Measurements from ENCODE around the gene MRPL24. TPM values are rescaled to one million over a fixed set of nuclear protein-coding genes. Genes with fewer than 3 reads are reported as not detected.

The MRPL24 gene
- total and polyA plus RNA-seq, 2 of the 13 experiments (the other 11 are each of a cell fraction or from before 2014, with no cell fraction given): 38.1 to 42.9 TPM

- CTCF ChIA-PET (ENCODE audit: low intra/inter-chr PET ratio, low total read pairs): interaction anchor here (0.9 to 5.7 kb wide), 3 partner anchors 38 to 70 kb away, joined by 3 to 119 read pairs (median 3); no protein-coding TSS in a partner anchor
- no peak for FAIRE-seq
Measured at GRCh38 chr1:156727492-156727891, 13.4 kb downstream of the MRPL24 start.

GRCh38 chr1:156726549-156727226 is 14.2 kb downstream of the MRPL24 start:
- BruUV-seq (replicated peaks): no TSS peak
- intact Hi-C loops (cut with micrococcal nuclease; ENCODE audit: unreplicated experiment): loop anchor here (1.0 to 10.0 kb wide), 4 partner anchors 37 to 71 kb away; partner anchors contain the start of gene PRCC
- no peak for TF ChIP-seq SP1 (IDR thresholded peaks at IDR 0.05)
- TF ChIP-seq SP1 (CRISPR knock-in tag; IDR thresholded peaks at IDR 0.05): 0 out of 2 replicates have a peak, but pooled peaks have one; percentile 12
- peak in 1 of 2 experiments; percentile 71; a peak in 1 of 4 replicates for TF ChIP-seq HMGXB4 (CRISPR knock-in tag; IDR thresholded peaks at IDR 0.05; ENCODE audit: borderline replicate concordance in 1 of 2, low read depth in 1 of 2)
- TF ChIP-seq ZNF512 (CRISPR knock-in tag; IDR thresholded peaks at IDR 0.05): no peak
- TF ChIP-seq ZNF777 (CRISPR knock-in tag; IDR thresholded peaks at IDR 0.05): 0 out of 2 replicates have a peak, but pooled peaks have one; percentile 24
- peak; percentile 80 for TF ChIP-seq CTCF (CRISPR knock-in tag; IDR thresholded peaks at IDR 0.05)
- peak; percentile 64 for TF ChIP-seq STAG1 (CRISPR knock-in tag; IDR thresholded peaks at IDR 0.05)

More at GRCh38 chr1:156727492-156727891, 13.4 kb downstream of the MRPL24 start:
- H3K4me3 ChIP-seq (replicated peaks in 1 of 3; ENCODE audit: insufficient read depth in 1 of 3, low read depth in 2 of 3, low read length in 3 of 3): peak overlapping the region; percentile 66 to 100 (median 98)
- in situ Hi-C loops (cut with HindIII; ENCODE audit: extremely low pct_ligation_motif_present, low pct_unique_long_range_greater_than_20kb) (loop anchor here (5.0 kb wide), 2 partner anchors 40 kb away; partner anchors contain the start of gene PRCC), intact Hi-C loops (cut with micrococcal nuclease; ENCODE audit: unreplicated experiment) (loop anchor here (10.0 kb wide), 1 partner anchor 63 kb away; no protein-coding TSS in a partner anchor)
- peak overlapping the region; percentile 97 for H3K4me2 ChIP-seq (ENCODE audit: low read depth, low read length)
- H3K27ac ChIP-seq (ENCODE audit: extremely low read length, insufficient read depth, low read length): peak overlapping the region; percentile 79
- WGBS (ENCODE audit: low lambda C conversion rate): 28% methylated on average over 7 of the region's 7 CpGs
- ATAC-seq (no peak), DNase-seq (ENCODE audit: low spot score) (no peak)
- H3K36me3 ChIP-seq (replicated peaks in 1 of 2; ENCODE audit: control insufficient read depth in 1 of 2, insufficient read depth in 2 of 2, low read length in 2 of 2): peaks cover 11 to 21% of the 10 kb centered on the region in 2 experiments
- peak overlapping the region; percentile 87 for H2AFZ ChIP-seq (ENCODE audit: low read length)
- H3K9me3 ChIP-seq (ENCODE audit: low read length): no peaks in the 10 kb centered on the region
- peaks cover 59% of the 10 kb centered on the region for H3K79me2 ChIP-seq (ENCODE audit: insufficient read depth, low read length)
- TF ChIP-seq DDIT3 (CRISPR knock-in tag; IDR thresholded peaks at IDR 0.05) (no peak), ELF4 (CRISPR knock-in tag; IDR thresholded peaks at IDR 0.05; ENCODE audit: borderline replicate concordance) (0 out of 2 replicates have a peak, but pooled peaks have one; percentile 5)
- peak overlapping the region; percentile 89 for H3K9ac ChIP-seq (ENCODE audit: insufficient read depth, low read depth, low read length)
- POLR2A ChIA-PET: interaction anchor here (0.7 to 5.7 kb wide), 11 partner anchors 13 to 87 kb away, joined by 5 to 100 read pairs (median 19); partner anchors contain the start of genes CRABP2, HDGF, MRPL24 and NES
- H3K4me1 ChIP-seq (ENCODE audit: insufficient read depth, low read length): peaks cover 49% of the 10 kb centered on the region
- peaks cover 17% of the 10 kb centered on the region for H4K20me1 ChIP-seq (ENCODE audit: insufficient read depth, low read length)
- H3K27me3 ChIP-seq (ENCODE audit: control insufficient read depth in 1 of 2, insufficient read depth in 2 of 2, low read length in 2 of 2): no peaks in the 10 kb centered on the region; a peak in 1 of 5 replicates
- no TSS peak for BruUV-seq (replicated peaks)

More at GRCh38 chr1:156726549-156727226, 14.2 kb downstream of the MRPL24 start:
- peak; percentile 64 for DNase-seq (ENCODE audit: low spot score)
- Histone ChIP-seq H3K4me3 (replicated peaks in 1 of 3; ENCODE audit: insufficient read depth in 1 of 3, low read depth in 2 of 3, low read length in 3 of 3) (peak overlapping the region; percentile 66 to 100 (median 98)), H3K27me3 (ENCODE audit: control insufficient read depth in 1 of 2, insufficient read depth in 2 of 2, low read length in 2 of 2) (no peaks in the 10 kb centered on the region; a peak in 1 of 5 replicates), H3K27ac (ENCODE audit: extremely low read length, insufficient read depth, low read length) (no peak overlapping the region), H4K20me1 (ENCODE audit: insufficient read depth, low read length) (peaks cover 17% of the 10 kb centered on the region), H2AFZ (ENCODE audit: low read length) (no peak overlapping the region), H3K79me2 (ENCODE audit: insufficient read depth, low read length) (peaks cover 59% of the 10 kb centered on the region), H3K36me3 (replicated peaks in 1 of 2; ENCODE audit: control insufficient read depth in 1 of 2, insufficient read depth in 2 of 2, low read length in 2 of 2) (peaks cover 11 to 21% of the 10 kb centered on the region in 2 experiments), H3K9ac (ENCODE audit: insufficient read depth, low read depth, low read length) (peak overlapping the region; percentile 89), H3K9me3 (ENCODE audit: low read length) (no peaks in the 10 kb centered on the region), H3K4me1 (ENCODE audit: insufficient read depth, low read length) (peaks cover 49% of the 10 kb centered on the region), H3K4me2 (ENCODE audit: low read depth, low read length) (peak overlapping the region; percentile 97)
- ChIA-PET CTCF (ENCODE audit: low intra/inter-chr PET ratio, low total read pairs) (interaction anchor here (0.9 to 5.7 kb wide), 9 partner anchors 34 to 100 kb away, joined by 3 to 119 read pairs (median 4); no protein-coding TSS in a partner anchor), POLR2A (interaction anchor here (1.0 to 5.7 kb wide), 10 partner anchors 14 to 133 kb away, joined by 3 to 100 read pairs (median 13); partner anchors contain the start of genes CRABP2, HDGF, INSRR and MRPL24)
- peak; percentile 67 for FAIRE-seq
- peak; percentile 23 for ATAC-seq
- in situ Hi-C loops (cut with HindIII; ENCODE audit: extremely low pct_ligation_motif_present, low pct_unique_long_range_greater_than_20kb): loop anchor here (5.0 kb wide), 2 partner anchors 39 to 41 kb away; partner anchors contain the start of gene PRCC
- 48% methylated on average over 15 of the region's 15 CpGs for WGBS (ENCODE audit: low lambda C conversion rate)

All from HepG2 (cell line).